Body of pancreas (tissue), 4 donors: ENCODE measurements around the gene MPI.

Experiments
- CTCF ChIP-seq, 7 experiments: fragments of 450-650 bp in 4 of 7; fragments of 200-600 bp in 3 of 7; sonication (generic) in 3 of 7; IDR thresholded peaks; one replicate each; pipeline ENCODE4 v1.5.1; 2016 to 2019; ENCODE audit warnings: antibody characterized with exemption in 7 of 7
- POLR2A ChIP-seq, 3 donors: fragments of 450-650 bp; IDR thresholded peaks; one replicate each; pipeline ENCODE4 v1.6.1; 2016; ENCODE audit warnings: antibody characterized with exemption in 3 of 3, mild to moderate bottlenecking in 2 of 3

- no peak for TF ChIP-seq POLR2A (IDR thresholded peaks at IDR 0.05)
- no peak for TF ChIP-seq CTCF (IDR thresholded peaks at IDR 0.05)
Measured at GRCh38 chr15:74872702-74873035, 17.2 kb upstream of the MPI start.
